ENCODE results near the gene LIN37. TPM values are rescaled to one million over a fixed set of nuclear protein-coding genes. Genes with fewer than 3 reads are reported as not detected.

The LIN37 gene
- total RNA-seq, 1 experiment from 2014 or later: 12.4 TPM

DNA sequence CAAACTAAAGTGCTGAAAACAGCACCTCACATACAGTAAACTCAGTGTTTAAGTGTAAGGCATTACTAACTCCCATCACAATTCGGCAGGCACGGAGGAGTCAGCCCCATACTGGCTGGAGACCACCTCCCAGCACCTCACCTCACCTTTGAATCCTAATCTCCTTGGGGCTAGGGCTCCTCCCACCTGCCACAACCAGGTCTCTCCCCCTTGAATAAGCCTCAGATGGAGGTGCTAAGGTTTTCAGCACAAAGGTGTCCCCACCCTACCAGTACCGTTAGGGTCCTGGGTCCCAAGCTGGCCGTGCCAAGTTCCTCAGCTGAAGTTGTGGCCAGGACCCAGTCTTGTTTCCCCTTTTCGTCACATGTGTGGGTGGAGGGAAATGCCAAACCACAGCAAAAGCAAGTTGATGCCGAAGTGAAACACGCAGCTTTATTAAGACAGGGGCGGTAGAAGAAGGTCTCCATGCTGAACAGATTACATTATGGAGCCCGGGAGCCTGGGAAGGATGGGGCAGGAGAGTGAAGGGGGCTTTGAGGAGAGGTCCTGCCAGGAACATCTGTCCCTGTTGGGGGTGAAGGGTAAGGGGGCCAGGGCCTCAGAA, 6.2 kb upstream of the LIN37 start, which contains the start of gene IGFLR1:
Gene IGFLR1 (minus strand): TSS at position 332 of the 604 bp plus-strand sequence. CDS start 1,272 bp downstream, outside the sequence.
- Mint-ChIP-seq H3K27me3 (ENCODE audit: unreplicated experiment) (no peaks in the 10 kb centered on the region), H3K27ac (ENCODE audit: unreplicated experiment) (no peak within 1 kb of the TSS), H3K36me3 (ENCODE audit: insufficient read depth, unreplicated experiment) (peaks cover 79% of the 10 kb centered on the region), H3K4me1 (ENCODE audit: low read depth, unreplicated experiment) (peaks cover 36% of the 10 kb centered on the region), H3K4me3 (ENCODE audit: low read depth, unreplicated experiment) (peak within 1 kb of the TSS; percentile 97), H3K9me3 (ENCODE audit: low read depth, unreplicated experiment) (no peaks in the 10 kb centered on the region)
- no TSS peak for BruUV-seq (replicated peaks)
- TF ChIP-seq, protein P1, sequence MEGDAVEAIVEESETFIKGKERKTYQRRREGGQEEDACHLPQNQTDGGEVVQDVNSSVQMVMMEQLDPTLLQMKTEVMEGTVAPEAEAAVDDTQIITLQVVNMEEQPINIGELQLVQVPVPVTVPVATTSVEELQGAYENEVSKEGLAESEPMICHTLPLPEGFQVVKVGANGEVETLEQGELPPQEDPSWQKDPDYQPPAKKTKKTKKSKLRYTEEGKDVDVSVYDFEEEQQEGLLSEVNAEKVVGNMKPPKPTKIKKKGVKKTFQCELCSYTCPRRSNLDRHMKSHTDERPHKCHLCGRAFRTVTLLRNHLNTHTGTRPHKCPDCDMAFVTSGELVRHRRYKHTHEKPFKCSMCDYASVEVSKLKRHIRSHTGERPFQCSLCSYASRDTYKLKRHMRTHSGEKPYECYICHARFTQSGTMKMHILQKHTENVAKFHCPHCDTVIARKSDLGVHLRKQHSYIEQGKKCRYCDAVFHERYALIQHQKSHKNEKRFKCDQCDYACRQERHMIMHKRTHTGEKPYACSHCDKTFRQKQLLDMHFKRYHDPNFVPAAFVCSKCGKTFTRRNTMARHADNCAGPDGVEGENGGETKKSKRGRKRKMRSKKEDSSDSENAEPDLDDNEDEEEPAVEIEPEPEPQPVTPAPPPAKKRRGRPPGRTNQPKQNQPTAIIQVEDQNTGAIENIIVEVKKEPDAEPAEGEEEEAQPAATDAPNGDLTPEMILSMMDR (IDR thresholded peaks at IDR 0.05; ENCODE audit: unreplicated experiment): no peak
- CTCF ChIA-PET: interaction anchor here (0.6 kb wide), 1 partner anchor 86 kb away, joined by 5 read pairs; no protein-coding TSS in a partner anchor
- intact Hi-C loops (cut with micrococcal nuclease; ENCODE audit: unreplicated experiment): loop anchor here (10.0 kb wide), 1 partner anchor 193 kb away; the partner anchor contains the start of gene LRFN3
- DNase-seq: no peak

DNA sequence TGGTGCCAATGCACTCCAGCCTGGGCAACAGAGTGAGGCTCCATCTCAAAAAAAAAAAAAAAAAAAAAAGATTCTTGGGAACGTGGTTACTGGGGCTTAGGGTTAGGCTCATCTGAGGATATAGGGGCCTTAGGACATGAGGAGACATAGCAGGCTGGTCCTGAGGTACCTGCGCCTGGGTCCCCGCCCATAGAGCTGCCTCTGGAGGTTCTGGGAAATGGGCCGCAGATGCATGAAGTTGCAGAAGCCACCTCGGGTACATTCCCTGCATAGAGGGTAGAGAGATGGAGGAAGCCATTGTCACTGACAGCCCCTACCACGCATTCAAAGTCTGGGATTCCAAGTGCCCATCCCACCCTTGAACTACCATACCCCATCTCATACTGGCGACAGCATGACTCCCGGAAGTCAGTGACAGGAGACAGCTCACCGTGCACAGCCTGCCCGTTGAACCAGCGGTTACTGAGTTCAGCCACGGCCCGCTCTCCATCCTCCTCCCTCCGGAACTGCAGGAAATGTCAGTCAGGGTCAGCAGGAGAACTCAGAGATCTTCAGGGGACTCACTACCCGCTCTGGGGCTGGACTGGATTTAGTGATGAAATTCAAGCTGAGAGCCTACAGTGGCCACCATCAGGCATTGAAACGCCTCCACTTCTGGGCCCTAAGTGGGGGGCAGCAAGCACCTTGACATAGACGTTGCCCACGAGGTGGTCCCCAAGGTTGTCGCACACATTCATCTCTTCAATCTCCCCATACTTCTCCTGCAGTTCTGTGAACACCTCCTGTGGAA, 4.5 kb upstream of the LIN37 start:
- Mint-ChIP-seq H3K27me3 (ENCODE audit: unreplicated experiment) (no peaks in the 10 kb centered on the region), H3K4me3 (ENCODE audit: low read depth, unreplicated experiment) (peak overlapping the region; percentile 96), H3K9me3 (ENCODE audit: low read depth, unreplicated experiment) (no peaks in the 10 kb centered on the region), H3K27ac (ENCODE audit: unreplicated experiment) (no peak overlapping the region), H3K4me1 (ENCODE audit: low read depth, unreplicated experiment) (peaks cover 37% of the 10 kb centered on the region), H3K36me3 (ENCODE audit: insufficient read depth, unreplicated experiment) (peaks cover 74% of the 10 kb centered on the region)
- CTCF ChIA-PET: interaction anchor here (0.6 to 1.9 kb wide), 3 partner anchors 115 to 360 kb away, joined by 3 to 7 read pairs (median 4); no protein-coding TSS in a partner anchor
- DNase-seq: no peak
- BruUV-seq (replicated peaks): no TSS peak
- TF ChIP-seq, protein P1 (IDR thresholded peaks at IDR 0.05; ENCODE audit: unreplicated experiment): no peak
- intact Hi-C loops (cut with micrococcal nuclease; ENCODE audit: unreplicated experiment): loop anchor here (10.0 kb wide), 1 partner anchor 191 kb away; the partner anchor contains the start of gene LRFN3

DNA sequence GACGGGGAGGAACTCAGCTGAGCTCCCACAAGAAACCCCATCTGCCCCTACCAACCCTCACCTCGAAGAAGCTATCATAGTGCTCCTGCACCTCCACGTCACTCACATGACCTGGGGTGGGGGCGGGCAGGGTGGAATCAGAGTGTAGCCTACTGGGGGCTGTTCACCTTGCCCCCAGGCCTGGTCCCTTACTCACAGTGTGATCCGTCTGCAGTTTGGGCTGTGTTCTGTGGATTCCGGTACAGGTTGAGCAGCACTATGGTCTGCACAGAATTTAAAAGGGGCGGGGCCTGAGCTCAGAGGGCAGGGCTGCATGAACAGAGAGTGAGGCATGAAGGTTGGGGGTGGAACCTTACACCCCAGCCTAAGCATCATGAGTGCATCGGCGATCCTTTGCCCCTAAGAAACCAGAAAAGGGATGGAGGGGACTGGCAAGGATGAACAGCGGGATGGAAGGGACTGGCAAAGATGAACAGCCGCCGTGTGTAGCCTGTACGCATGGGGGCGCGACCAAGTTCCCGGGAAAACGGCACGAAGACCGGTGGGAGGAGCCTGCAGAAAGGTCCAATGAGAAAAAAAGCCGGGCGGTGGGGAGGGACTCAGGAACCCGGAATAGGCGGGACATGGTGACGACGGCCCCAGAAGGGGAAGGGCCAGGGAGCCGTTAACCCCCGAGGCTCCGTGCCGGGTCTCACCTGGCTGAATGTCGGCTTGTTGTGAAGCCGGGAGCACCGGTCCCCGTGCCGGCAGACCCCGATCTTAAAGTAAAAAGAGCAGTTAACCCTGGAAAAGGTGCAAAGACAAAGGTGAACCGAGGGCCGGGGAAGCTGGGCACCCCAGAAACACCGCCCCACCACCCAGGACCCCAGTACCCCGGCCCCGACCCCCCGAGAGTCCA, 3.7 kb upstream of the LIN37 start:
- peak; percentile 98 for DNase-seq
- intact Hi-C loops (cut with micrococcal nuclease; ENCODE audit: unreplicated experiment): loop anchor here (10.0 kb wide), 1 partner anchor 190 kb away; the partner anchor contains the start of gene LRFN3
- peak overlapping the region; percentile 96 for H3K4me3 Mint-ChIP-seq (ENCODE audit: low read depth, unreplicated experiment)
- H3K4me1 Mint-ChIP-seq (ENCODE audit: low read depth, unreplicated experiment): peaks cover 46% of the 10 kb centered on the region
- no peaks in the 10 kb centered on the region for H3K9me3 Mint-ChIP-seq (ENCODE audit: low read depth, unreplicated experiment)
- H3K36me3 Mint-ChIP-seq (ENCODE audit: insufficient read depth, unreplicated experiment): peaks cover 74% of the 10 kb centered on the region
- no peaks in the 10 kb centered on the region for H3K27me3 Mint-ChIP-seq (ENCODE audit: unreplicated experiment)
- H3K27ac Mint-ChIP-seq (ENCODE audit: unreplicated experiment): peak overlapping the region; percentile 100
- TF ChIP-seq, protein P1 (IDR thresholded peaks at IDR 0.05; ENCODE audit: unreplicated experiment): peak; percentile 28
- BruUV-seq (replicated peaks): TSS peak; percentile 86
- CTCF ChIA-PET: interaction anchor here (0.5 to 1.9 kb wide), 10 partner anchors 75 to 689 kb away, joined by 3 to 11 read pairs (median 4); partner anchors contain the start of genes APLP1, COX6B1 and KIRREL2
